Esophagus (tissue), 2 donors: ENCODE results near the gene RGS13. TPM values are rescaled to one million over a fixed set of nuclear protein-coding genes. Genes with fewer than 3 reads are reported as not detected.

Experiments used
- H3K27ac ChIP-seq, 2 donors: one replicate each; pipeline ENCODE4 v1.5.1; 2013; ENCODE audit warnings: low read depth in 2 of 2, mild to moderate bottlenecking in 2 of 2, inconsistent platforms in 1 of 2, low read length in 1 of 2, moderate library complexity in 1 of 2
- H3K27me3 ChIP-seq, 2 donors: one replicate each; pipeline ENCODE4 v1.6.1; 2013; ENCODE audit warnings: low read length in 2 of 2, control low read depth in 1 of 2, mild to moderate bottlenecking in 1 of 2; ENCODE audit not compliant: insufficient read depth in 2 of 2, control insufficient read depth in 1 of 2
- H3K36me3 ChIP-seq, 2 donors: one replicate each; pipeline ENCODE4 v1.6.1; 2013; ENCODE audit warnings: low read length in 1 of 2; ENCODE audit not compliant: control insufficient read depth in 2 of 2, insufficient read depth in 2 of 2
- H3K4me1 ChIP-seq, 2 donors: one replicate each; pipeline ENCODE4 v1.6.1; 2013; ENCODE audit warnings: low read length in 1 of 2; ENCODE audit not compliant: control insufficient read depth in 2 of 2, insufficient read depth in 2 of 2
- H3K4me3 ChIP-seq, 2 donors: one replicate each; pipeline ENCODE4 v1.5.1; 2013; ENCODE audit warnings: low read length in 2 of 2, mild to moderate bottlenecking in 2 of 2, low read depth in 1 of 2, moderate library complexity in 1 of 2
- H3K9me3 ChIP-seq, 2 donors: one replicate each; pipeline ENCODE4 v1.6.1; 2013; ENCODE audit warnings: mild to moderate bottlenecking in 2 of 2, low read depth in 1 of 2, low read length in 1 of 2, moderate library complexity in 1 of 2; ENCODE audit not compliant: control insufficient read depth in 2 of 2, insufficient read depth in 1 of 2
- WGBS, 2 donors: extraction: QIAGEN DNeasy Blood & Tissue Kit; methylation state at CpG; one replicate each; pipeline ENCODE4 v1.1.7; 2013; 5-methylcytosine and 5-hydroxymethylcytosine counted together
- polyA plus RNA-seq, 2 donors: library from polyadenylated mRNA; stranded (reverse); fragments of 200-250 nt; gene quantifications; one replicate each; pipeline ENCODE4 v1.2.3, GENCODE V29; 2013
- donor health status: healthy with polysubstance abuse.
- donor health status: Bipolar disorder and iron deficiency.

Gene RGS13
- polyA plus RNA-seq, 2 donors: 0.13 to 0.22 TPM

DNA sequence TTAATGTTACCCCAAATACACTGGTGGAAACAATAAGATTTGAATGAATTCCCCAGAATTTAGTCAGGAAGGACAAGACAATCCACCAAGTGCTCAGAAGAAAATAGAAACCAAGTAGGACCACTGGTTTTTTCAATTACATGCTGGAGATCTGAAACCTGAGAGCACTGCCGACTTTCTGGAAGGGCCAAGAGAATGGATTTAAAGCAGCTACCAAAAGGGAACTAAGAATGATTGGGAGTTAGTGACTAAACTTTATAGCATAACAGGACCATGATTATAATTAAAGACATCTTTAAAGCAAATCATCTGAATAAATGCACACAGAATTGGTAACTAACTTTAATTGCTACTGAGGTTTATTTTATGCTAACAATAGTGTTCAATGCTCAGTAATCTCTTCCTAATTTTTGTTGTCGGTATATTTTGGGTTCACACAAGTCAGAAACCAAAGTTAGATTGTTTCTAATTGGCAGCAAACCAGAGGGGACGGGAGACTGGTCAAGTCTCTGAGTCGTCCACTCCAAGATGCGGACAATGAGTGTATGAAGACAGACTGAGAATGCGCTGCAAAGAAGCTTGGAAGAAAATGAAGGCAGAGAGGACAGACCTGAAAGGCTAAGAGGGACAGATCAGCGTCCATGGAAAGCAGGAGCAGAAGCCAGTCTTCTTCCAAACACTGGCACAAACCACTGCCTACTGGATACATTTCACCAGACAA is 2.3 kb upstream of the RGS13 start:
- Histone ChIP-seq H3K4me3 (no peak overlapping the region), H3K27ac (no peak overlapping the region), H3K27me3 (no peaks in the 10 kb centered on the region), H3K36me3 (no peaks in the 10 kb centered on the region), H3K9me3 (no peaks in the 10 kb centered on the region), H3K4me1 (no peaks in the 10 kb centered on the region)
- 78 to 86% methylated on average over 7 of the region's 7 CpGs for WGBS, 2 donors

DNA sequence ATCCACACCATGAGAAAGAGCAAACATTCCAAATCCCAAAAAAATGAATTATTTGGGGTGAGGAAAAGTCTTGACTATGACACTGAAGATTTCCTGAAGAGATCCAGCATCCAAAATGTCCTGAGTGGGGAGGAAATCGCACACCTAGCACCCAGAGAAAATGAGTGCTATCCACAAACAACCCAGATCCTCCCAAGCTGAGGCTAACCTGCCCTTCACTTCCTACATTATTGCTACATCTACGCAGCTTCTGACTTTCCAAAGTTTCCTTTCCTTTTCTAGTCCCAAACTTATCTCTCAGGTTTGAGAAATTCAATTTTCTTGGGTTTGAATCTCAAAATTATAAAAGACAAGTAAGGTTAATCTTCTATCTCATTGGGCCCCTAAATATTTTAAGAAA is 906 bp upstream of the RGS13 start:
- H3K36me3 ChIP-seq: no peaks in the 10 kb centered on the region
- no peak overlapping the region for H3K27ac ChIP-seq
- no peak overlapping the region for H3K4me3 ChIP-seq
- H3K9me3 ChIP-seq: no peaks in the 10 kb centered on the region
- H3K27me3 ChIP-seq: no peaks in the 10 kb centered on the region
- H3K4me1 ChIP-seq: no peaks in the 10 kb centered on the region
- WGBS, 2 donors: 86 to 91% methylated on average over 2 of the region's 2 CpGs

DNA sequence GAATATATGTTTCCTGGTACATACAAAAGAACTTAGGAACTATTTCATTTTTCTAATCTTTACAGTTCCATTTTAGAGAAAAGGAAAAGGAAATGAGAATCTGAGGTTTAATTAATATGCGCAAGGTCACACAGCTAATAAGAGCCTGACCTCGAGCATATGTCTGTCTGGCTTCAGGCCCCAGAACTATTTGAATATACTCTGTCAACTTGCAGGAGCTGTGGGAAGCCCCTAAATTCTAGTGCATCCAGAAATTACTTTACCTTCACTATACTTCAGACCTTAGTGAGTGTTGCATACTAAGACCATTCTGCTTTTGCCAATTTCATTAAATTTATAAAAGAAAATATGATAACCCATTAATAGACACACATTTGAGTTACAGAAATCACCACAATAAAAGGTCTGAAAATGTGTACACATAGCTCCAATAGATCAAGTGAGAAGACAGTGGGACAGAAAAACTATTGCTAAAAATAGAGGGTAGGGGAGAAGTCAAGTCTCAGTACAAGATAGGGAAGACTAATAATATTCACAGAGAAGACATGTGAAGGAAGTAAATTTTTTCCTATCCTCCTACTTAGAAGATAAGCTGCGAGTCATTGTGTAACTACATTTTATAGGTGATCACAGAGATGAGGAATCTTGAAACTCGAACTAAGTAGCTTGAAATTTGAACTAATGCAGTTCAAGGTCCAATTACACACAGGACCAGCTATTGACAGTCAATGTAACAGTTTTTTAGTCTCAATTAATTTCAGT is 3.8 kb downstream of the RGS13 start:
- H3K9me3 ChIP-seq: no peaks in the 10 kb centered on the region
- no peak overlapping the region for H3K27ac ChIP-seq
- no peaks in the 10 kb centered on the region for H3K36me3 ChIP-seq
- 58 to 69% methylated on average over 4 of the region's 4 CpGs for WGBS, 2 donors
- no peaks in the 10 kb centered on the region for H3K4me1 ChIP-seq
- no peaks in the 10 kb centered on the region for H3K27me3 ChIP-seq
- no peak overlapping the region for H3K4me3 ChIP-seq

DNA sequence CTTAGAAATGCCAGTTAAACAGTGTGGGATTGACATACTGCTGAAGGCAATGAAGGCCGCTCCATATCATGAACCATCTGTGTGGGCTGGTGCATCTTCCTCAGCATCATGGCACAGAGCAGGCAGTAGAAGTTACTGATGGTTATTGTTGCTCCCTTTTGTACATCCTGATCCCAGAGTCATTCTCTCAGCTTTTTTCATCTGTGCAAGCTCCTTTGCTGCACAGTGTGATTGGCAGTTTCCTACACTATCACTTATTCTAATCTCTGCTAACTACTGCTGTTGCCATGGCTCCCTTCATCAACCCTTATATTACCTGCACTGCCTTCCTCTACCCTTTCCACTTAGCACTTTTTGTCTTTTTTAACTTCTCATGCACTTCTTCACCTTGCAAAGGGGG is 16.2 kb downstream of the RGS13 start:
- 95 to 100% methylated on average over 1 of the region's 1 CpG for WGBS, 2 donors
- no peaks in the 10 kb centered on the region for H3K9me3 ChIP-seq

DNA sequence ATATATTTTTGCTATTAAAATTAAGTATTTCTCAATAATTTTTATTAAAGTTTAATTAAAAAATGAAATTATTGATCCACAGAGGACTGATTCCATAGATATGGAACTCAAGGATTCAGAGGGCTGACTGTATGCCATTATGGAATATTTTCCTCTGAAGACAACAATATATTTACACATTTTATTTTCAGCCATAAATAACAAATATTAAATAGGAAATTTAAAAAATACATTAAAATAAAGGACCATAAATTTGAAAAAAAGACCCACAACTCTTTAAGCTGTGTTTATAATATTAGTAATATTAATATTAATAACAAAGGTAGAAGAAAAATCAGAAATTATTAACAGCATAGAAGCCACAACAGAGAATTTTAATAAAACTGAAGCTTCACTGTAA is 18.2 kb downstream of the RGS13 start:
- H3K4me3 ChIP-seq: no peak overlapping the region
- H3K4me1 ChIP-seq: no peaks in the 10 kb centered on the region
- H3K27me3 ChIP-seq: no peaks in the 10 kb centered on the region
- no peaks in the 10 kb centered on the region for H3K9me3 ChIP-seq
- no peaks in the 10 kb centered on the region for H3K36me3 ChIP-seq
- no peak overlapping the region for H3K27ac ChIP-seq

More for the DNA sequence above, 16.2 kb downstream of the RGS13 start:
- no peak overlapping the region for H3K27ac ChIP-seq
- H3K36me3 ChIP-seq: no peaks in the 10 kb centered on the region
- no peak overlapping the region for H3K4me3 ChIP-seq
- no peaks in the 10 kb centered on the region for H3K27me3 ChIP-seq
- no peaks in the 10 kb centered on the region for H3K4me1 ChIP-seq

DNA sequence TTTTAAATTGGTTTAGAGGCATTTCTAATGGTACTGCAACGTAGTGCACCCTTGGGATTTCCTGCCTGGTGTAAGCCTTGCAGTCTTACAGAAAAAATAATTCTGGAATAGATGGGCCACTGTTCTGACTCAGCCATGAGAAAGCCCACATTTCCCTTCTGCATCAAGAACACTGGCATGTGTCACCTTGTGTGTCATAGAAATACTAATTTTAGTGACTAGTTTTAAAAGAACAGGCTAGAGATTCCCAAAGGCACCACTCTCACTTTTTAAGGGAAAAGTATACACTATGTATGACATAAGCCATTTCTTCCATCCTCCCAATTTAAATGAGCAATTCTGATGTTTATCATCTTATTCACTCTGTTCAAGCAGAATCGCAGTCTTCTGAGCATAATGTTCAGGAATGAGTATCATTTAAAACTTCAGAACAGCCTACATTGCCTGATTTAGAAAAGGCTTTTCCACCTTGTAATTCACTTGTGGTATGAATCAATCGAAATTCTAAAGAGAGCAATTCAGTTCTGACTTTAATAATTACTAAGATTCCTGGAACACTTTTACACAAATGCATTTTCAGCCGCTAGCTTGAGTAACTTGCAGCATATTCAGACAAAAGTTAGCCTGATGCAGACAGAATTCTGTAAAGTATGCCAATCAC is 18.8 kb downstream of the RGS13 start:
- no peaks in the 10 kb centered on the region for H3K4me1 ChIP-seq
- H3K4me3 ChIP-seq: no peak overlapping the region
- no peaks in the 10 kb centered on the region for H3K27me3 ChIP-seq
- 71 to 72% methylated on average over 4 of the region's 4 CpGs for WGBS, 2 donors
- H3K27ac ChIP-seq: no peak overlapping the region
- H3K36me3 ChIP-seq: no peaks in the 10 kb centered on the region
- no peaks in the 10 kb centered on the region for H3K9me3 ChIP-seq

DNA sequence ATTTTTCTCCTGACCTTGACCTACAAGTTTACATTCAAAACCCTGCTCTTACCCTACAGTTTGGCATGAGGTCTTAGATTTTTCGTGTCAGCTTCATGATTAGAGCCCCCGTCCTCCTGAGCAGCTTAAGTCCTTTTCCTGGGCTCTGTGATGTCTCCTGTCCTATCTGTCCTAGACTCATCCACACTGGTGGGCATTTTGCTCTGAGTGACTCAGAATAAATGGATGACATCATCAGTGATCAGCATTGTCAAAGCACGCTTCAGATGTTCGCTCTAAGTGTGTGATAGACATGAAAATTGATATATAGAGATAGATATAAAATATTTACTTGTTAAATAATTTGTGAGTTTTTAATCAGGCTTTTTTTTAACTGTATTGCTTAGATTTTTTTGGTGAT is 21.8 kb downstream of the RGS13 start:
- 66 to 74% methylated on average over 4 of the region's 4 CpGs for WGBS, 2 donors
- Histone ChIP-seq H3K4me3 (no peak overlapping the region), H3K27me3 (no peaks in the 10 kb centered on the region), H3K36me3 (no peaks in the 10 kb centered on the region), H3K9me3 (no peaks in the 10 kb centered on the region), H3K4me1 (no peaks in the 10 kb centered on the region), H3K27ac (no peak overlapping the region)

DNA sequence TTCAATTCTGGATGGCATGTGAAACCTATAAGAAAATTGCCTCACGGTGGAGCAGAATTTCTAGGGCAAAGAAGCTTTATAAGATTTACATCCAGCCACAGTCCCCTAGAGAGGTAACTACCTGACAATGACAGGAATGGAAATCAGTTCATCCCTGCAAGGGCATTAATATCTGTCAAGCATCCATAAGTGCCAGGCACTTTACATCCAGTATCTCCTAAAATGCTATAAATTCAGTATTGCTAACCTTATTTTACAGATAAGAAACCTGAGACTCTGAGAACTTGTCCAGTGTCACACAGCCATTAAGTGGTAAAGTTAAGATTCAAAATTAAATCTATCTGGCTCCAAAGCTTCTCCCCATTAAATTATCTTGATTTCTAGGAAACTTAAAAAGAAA is 22.3 kb downstream of the RGS13 start:
- no peaks in the 10 kb centered on the region for H3K9me3 ChIP-seq

DNA sequence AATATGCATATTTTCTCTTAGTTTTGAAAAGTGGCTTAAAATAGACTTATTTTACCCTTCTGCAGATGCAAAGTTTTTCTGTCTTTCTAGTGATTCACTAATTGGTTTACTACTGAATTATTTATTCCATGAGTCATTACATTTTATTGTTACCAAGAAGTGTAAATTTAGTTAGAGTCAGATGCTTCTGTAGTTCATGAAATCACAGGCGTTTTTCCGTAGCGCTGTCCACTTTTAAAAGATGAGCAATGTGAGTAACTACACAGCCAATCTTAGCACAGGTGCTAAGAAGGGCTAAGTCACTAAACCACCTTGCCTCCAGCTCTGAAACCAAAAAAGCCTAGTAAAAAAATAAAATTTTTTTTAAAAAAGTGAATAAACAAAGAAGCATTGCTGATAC is 24.7 kb downstream of the RGS13 start:
- Histone ChIP-seq H3K27me3 (no peaks in the 10 kb centered on the region), H3K27ac (no peak overlapping the region), H3K4me1 (no peaks in the 10 kb centered on the region), H3K9me3 (no peaks in the 10 kb centered on the region), H3K36me3 (no peaks in the 10 kb centered on the region), H3K4me3 (no peak overlapping the region)
- WGBS, 2 donors: 81 to 83% methylated on average over 3 of the region's 3 CpGs

More for the DNA sequence above, 22.3 kb downstream of the RGS13 start:
- Histone ChIP-seq H3K4me3 (no peak overlapping the region), H3K4me1 (no peaks in the 10 kb centered on the region), H3K27me3 (no peaks in the 10 kb centered on the region), H3K36me3 (no peaks in the 10 kb centered on the region), H3K27ac (no peak overlapping the region)
- WGBS, 2 donors: 89 to 93% methylated on average over 1 of the region's 1 CpG
